ENCODE results near the gene QKI.

GRCh38 chr6:163626073-163626867 lies 211.8 kb downstream of the QKI start:
- no peak for TF ChIP-seq CTCF (optimal IDR thresholded peaks at IDR 0.05 in 1 of 3, IDR thresholded peaks at IDR 0.05 in 1 of 3, conservative IDR thresholded peaks at IDR 0.05 in 1 of 3; ENCODE audit: extremely low read depth in 1 of 3, insufficient read depth in 2 of 3, low read length in 3 of 3)
- TF ChIP-seq EZH2 (IDR thresholded peaks at IDR 0.05; ENCODE audit: low read length) = no peak

Data from keratinocyte (primary cell).